Endometrium (tissue), 2 donors: Measurements from ENCODE around the gene GATD1.

Experiments
- FAIRE-seq: peaks from 2 replicates; lab custom pipeline; 2012; peaks lifted over from hg19 to GRCh38; lab: Jason Lieb, UNC
- donor health status: control.
- donor health status: control.

GATD1 gene

GRCh38 chr11:726278-727220, 50.7 kb downstream of the GATD1 start:
- FAIRE-seq: no peak

DNA sequence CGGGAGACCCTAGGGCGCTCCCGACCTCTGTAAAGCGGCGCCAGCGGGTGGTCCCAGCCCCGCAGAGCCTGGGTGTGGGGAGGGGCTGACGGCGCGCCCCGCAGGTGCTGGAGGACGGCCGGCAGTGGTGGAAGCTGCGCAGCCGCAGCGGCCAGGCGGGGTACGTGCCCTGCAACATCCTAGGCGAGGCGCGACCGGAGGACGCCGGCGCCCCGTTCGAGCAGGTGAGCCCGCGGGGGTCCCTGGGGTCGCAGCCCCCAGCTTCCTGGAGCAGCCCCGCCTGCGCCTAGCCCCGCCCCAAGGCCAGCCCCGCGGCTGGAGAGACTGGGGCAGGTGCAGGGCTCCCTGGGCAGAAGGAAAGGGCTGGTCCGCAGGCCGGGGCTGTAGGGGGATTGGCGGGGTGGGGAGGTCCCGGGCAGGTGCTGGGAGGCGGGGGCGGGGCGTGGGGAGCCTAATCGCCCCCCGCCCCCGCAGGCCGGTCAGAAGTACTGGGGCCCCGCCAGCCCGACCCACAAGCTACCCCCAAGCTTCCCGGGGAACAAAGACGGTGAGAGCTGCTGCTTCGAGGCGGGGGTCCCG, 51.6 kb downstream of the GATD1 start:
- FAIRE-seq: no peak

DNA sequence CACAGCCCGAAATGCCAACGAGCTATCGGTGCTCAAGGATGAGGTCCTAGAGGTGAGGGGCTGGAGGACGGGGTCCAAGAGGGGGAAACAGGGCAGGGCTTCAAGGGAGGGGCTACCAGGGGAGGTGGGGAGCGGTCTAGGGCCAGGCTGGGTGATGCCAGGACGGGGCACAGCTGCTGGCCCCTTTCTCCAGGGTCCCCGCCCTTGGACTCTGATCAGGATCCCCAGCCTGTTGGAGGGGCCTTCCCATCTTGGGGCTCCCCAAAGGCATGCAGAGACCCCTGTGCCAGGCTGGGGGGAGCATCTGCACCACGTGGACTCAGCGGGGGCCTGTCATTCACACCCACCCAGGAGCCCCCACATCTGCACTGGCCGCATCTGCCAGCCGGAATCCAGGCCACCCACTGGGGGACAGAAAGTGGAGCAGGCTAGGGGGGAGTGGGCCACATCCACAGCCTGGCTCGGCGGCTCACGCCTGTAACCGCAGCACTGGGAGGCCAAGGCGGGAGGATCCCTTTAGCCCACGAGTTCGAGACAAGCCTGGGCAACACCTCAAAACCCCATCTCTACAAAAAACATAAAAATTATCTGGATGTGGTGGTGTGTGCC, 52.4 kb downstream of the GATD1 start:
- FAIRE-seq: no peak

GRCh38 chr11:724049-724777, 53.1 kb downstream of the GATD1 start:
- FAIRE-seq: no peak

- no peak for FAIRE-seq
Measured at GRCh38 chr11:723120-723883, 54.0 kb downstream of the GATD1 start.

GRCh38 chr11:722346-722811, 54.9 kb downstream of the GATD1 start:
- no peak for FAIRE-seq

GRCh38 chr11:721741-722345, 55.4 kb downstream of the GATD1 start:
- FAIRE-seq: no peak

- no peak for FAIRE-seq
Measured at GRCh38 chr11:721247-721740, 56.0 kb downstream of the GATD1 start.

DNA sequence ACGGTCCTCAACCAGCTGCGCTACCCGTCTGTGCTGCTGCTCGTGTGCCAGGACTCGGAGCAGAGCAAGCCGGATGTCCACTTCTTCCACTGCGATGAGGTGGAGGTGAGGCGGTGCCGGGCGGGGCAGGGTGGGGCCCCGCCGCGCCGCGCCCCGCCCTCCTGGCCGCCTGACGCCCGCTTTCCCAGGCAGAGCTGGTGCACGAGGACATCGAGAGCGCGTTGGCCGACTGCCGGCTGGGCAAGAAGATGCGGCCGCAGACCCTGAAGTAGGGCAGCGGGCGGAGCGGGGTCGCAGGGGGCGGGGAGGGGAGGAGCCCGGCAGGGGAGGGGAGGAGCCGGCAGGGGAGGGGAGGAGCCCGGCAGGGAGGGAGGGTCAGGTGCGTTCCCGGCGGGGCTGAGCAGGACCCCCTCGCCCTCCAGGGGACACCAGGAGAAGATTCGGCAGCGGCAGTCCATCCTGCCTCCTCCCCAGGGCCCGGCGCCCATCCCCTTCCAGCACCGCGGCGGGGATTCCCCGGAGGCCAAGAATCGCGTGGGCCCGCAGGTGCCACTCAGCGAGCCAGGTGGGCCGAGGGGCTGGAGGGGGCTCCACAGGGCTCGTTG, 56.5 kb downstream of the GATD1 start:
- FAIRE-seq: no peak

- no peak for FAIRE-seq
Measured at GRCh38 chr11:720017-720641, 57.2 kb downstream of the GATD1 start.

DNA sequence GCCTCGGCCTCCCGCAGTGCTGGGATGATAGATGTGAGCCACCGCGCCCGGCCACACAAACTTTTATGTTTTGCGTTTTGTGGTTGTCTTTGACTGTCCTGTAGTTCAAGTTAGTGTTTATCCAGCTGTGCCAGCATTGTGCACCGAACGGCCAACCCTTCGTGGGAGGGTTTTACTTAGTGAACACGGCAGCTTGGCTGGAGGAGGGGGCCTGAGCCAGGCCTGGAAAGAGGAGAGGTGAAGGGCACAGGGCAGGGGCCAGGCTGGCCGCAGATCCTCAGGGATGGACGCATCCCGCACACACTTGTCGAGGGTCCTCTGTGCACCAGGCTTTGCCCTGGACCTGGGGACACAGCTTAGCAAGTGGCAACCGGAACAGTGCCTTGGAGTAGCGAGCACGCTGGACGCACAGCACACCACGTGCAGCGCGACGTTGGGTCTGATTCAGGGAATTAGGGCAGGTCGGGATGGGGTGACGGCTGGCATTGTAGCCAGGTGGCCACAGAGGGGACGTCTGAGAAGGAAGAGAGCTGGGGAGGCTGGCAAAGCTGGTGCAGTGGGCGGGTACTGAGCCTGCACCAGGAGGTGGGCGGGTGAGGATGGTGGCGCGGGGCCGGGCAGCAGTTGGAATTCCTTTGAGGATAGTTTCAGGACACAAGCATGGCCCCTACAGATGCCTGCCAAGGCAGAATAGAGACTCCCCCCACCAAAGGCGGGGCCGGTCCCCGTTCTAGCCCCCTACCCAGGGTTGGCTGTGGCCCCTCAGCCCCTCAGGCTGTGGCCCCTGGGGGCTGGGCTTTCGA, 57.9 kb downstream of the GATD1 start:
- no peak for FAIRE-seq
